HG03521 (cell line): Measurements from ENCODE around the gene SLC11A2.
"Not testable (repeated sequence)": the region's sequence is repeated elsewhere in the genome, so short reads cannot be mapped to it uniquely, and the experiment has no call there.

ENCODE experiments used
- ATAC-seq: cut with Tn5 transposase; IDR thresholded peaks from one replicate; pipeline ENCODE4 v1.9.1; 2021; ENCODE audit warnings: mild to moderate bottlenecking, moderate library complexity; ENCODE audit not compliant: unreplicated experiment

Gene SLC11A2

DNA sequence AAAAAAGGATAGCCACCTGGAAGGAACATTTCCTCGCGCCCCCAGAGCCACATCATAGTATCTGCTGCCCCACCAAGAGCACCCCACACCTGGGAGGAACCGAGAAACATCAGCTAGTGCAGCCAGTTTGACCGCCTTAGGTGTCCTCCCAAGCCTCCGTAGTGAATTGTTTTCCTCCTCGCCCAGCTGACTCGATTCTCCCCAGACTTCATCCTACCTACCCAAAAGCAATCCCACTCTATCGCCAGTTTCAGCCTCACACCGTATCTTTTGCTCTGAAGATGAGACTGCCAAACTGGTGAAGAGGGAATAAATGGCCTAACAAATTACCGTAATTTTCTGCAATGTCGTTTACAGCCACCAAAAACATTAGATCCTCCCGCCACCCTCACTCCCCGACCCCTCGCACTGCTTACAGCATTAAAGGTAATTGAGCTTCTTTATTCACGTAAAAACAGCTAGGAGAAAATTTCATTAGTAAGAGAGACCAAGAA, 1.2 kb upstream of the SLC11A2 start:
- no peak for ATAC-seq

- no peak for ATAC-seq
These were observed 797 bp downstream of the SLC11A2 start for GRCh38 chr12:51025338-51025835.

DNA sequence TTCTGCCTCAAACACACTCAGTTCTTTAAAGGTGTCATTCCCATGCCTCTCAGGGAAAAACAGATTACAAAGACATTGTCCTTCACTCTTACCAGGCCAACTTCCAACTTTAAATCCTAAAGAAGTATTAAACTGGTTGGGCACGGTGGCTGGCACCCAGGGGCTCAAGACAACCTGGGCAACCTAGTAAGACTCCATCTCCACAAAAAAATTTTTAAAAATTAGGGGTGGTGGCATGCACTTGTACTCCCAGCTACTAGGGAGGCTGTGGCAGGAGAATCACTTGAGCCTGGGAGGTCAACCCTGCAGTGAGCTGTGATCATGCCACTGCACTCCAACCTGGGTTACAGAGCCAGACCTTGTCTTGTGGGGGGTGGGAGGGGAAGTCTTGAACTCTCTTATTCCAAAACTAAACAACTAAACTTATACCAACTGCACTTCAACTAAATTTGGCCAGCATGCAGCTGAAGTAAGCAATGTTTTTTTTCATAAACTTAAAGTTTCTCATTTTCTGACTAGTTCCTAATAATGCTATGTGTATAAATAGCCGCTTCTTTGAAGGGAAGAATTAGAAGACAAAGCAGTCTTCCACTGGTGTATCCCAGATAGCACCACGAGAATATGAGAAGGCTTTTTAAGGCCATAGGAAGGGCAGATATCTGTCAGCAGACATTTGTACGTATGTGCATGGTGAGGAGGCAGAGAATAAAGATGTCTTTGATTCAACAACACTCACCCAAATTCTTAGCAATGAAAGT, 2.4 kb downstream of the SLC11A2 start:
- no peak for ATAC-seq

DNA sequence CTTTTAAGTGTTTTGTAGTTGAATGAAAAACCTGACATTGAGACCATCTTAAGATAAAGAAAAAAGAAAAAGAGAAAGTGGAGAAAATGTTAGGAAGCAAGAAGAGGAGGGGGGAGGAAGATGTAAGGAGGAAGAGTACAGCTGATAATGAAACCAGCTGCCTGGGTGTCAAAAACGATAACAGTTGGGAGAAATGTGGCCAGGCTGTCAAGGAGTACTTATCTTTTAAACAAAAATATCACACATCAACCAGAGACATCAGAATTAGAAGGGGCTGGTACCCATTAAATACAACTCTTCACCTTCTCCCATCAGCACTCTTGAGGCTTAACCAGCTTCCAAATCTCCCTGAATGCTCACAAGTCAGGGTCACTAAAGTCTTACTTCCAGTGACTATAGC, 4.5 kb downstream of the SLC11A2 start:
- no peak for ATAC-seq

GRCh38 chr12:51020448-51021182, 5.6 kb downstream of the SLC11A2 start:
- no peak for ATAC-seq

- no peak for ATAC-seq
These were observed 6.3 kb downstream of the SLC11A2 start for GRCh38 chr12:51019927-51020326.

GRCh38 chr12:51018956-51019355, 7.2 kb downstream of the SLC11A2 start:
- ATAC-seq: no peak

GRCh38 chr12:51017452-51017851, 8.7 kb downstream of the SLC11A2 start:
- no peak for ATAC-seq

DNA sequence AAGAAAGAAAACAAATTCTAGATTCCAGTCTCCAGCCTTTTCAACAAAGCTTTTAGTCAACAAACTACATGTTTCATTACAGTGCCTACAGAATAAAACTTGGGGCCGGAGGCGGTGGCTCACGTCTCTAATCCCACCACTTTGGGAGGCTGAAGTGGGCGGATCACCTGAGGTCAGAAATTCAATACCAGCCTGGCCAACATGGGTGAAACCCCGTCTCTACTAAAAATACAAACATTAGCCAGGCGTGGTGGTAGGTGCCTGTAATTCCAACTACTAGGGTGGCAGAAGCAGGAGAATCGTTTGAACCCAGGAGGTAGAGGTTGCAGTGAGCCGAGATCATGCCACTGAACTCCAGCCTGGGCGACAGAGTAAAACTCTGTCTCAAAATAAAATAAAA, 11.7 kb downstream of the SLC11A2 start:
- ATAC-seq: not testable (repeated sequence)

- no peak for ATAC-seq
These were observed 12.7 kb downstream of the SLC11A2 start for GRCh38 chr12:51013441-51013840.

DNA sequence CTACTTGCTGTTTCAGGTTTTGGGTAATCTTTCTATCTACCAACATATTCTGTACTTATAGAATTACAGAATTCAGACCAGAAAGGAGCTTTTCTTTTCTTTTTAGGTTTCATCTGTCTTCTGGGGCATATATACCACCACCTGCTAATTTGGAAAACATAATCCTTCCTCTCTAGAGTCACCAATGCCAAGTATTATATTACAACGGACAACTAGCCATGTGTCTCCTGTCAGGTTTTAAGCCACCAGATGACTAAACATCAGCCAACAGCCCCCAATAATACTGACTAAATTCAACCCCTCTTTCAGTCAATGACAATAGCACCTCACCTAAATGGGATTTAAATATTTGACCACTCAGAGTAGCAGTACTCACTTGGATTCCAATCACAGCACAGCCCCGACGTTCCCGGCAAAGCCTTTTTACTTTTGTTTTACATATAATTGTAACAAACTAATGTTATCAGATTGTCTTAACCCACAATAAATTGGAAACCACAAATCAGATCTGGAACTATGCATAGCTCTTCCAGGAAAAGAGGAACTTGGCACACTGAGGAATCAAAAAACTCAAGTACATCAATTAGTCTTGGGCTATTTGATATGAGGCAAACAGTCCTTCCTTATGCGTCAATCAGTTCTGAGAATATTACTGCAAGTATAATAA, 13.5 kb downstream of the SLC11A2 start:
- no peak for ATAC-seq

- ATAC-seq: no peak
These were observed 14.2 kb downstream of the SLC11A2 start for GRCh38 chr12:51011955-51012354.

- no peak for ATAC-seq
These were observed 17.1 kb downstream of the SLC11A2 start for GRCh38 chr12:51009056-51009440.

- ATAC-seq: no peak
These were observed 17.7 kb downstream of the SLC11A2 start for GRCh38 chr12:51008329-51009055.

GRCh38 chr12:51005671-51006070, 20.5 kb downstream of the SLC11A2 start:
- no peak for ATAC-seq

DNA sequence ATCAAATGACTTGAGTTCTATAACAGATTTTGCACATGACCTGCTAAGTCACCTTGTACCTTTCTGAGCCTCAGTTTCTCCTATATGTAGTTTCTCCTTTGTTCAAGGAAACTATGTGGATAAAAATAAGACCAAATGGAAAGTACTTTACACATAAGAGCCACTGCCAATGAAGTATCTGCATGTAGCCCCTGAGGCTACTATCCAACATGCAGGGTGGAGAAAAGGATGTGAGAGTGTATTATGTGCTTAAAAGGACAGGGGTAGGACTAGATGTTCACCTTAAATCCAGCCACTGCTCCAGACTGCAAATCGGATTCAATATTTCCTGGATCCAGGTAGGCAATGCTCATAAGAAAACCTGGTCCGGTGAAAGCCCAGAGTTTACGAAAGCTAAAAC, 21.2 kb downstream of the SLC11A2 start:
- ATAC-seq: no peak

- ATAC-seq: no peak
These were observed 21.7 kb downstream of the SLC11A2 start for GRCh38 chr12:51004504-51004903.

DNA sequence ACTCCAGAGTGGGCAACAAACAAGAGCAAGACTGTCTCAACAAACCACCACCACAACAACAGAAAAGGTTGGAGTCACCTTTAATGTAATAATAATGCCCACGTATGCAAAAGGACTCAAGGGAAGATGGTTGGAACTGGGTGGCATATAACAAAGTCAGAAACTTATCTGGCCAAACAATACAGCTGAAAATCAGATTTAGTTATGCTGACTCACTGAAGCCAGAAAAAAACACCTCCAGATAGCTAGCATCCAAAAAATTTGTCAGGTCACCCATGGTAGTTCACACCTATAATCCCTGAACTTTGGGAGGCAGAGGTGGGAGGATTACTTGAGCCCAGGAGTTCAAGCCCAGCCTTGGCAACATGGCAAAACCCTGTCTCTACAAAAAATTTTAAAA, 24.4 kb downstream of the SLC11A2 start:
- ATAC-seq: no peak

DNA sequence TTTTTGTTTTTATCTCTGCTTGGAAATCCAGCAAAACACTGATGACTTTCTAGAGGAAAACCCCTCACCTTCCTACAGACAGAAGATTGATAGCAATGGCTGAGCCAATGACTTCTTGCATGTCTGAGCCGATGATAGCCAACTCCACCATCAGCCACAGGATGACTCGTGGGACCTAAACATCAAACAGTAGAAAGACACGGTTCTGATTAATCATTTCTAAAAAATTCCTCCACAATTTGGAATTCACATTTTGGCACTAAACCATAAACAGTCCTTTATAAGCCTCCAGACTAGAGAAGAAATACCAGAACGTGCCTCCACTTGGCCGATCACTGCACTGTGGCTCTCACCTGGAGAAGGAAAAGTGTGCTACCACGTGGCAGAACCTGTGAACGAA, 25.9 kb downstream of the SLC11A2 start:
- no peak for ATAC-seq

DNA sequence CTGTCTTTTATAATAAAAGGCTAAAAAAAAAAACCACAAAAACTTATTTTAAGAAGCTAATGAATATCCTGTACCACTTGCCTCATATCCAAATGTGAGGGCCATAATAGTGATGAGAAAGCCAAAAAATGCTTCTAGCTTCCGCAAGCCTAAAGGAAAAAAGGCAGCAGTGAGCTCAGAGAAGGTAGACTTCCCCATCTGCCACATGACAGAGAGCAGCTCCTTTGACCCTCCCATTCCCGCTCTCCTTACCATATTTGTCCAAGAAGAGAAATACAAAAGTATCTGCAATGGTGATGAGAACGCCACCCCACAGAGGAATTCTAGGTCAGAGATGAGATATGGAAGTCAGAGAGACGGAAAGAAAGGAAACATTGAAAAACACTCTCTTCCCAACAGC, 27.1 kb downstream of the SLC11A2 start:
- no peak for ATAC-seq

DNA sequence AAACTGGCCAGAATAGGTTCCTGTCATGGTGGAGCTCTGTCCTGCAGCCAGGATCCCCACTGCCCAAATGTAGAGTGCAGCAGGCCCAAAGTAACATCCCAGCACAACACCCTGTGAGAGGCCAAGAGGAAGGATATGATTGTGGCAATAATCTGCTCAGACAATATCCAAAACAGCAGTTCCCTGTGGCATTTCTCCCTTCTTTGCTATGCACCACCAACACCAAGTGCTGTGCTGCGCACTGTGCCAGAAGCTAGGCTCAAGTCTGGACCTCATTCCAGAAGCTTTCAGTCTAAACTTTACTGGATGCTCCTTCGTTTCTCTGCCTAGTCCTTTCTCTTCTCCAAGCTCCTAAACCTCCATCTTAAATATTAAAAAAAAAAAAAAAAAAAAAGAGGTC, 33.4 kb downstream of the SLC11A2 start:
- ATAC-seq: no peak
